Nephron progenitor cell (in vitro differentiated cells): ENCODE data around the gene UBR3.
A peak's percentile ranks its signal among the peaks of the same experiment; 100 is the strongest.
"Not testable (repeated sequence)": the region's sequence is repeated elsewhere in the genome, so short reads cannot be mapped to it uniquely, and the experiment has no call there.

ENCODE experiments used
- DNase-seq: peaks from one replicate; pipeline ENCODE4 v3.0.0; 2021
- H3K27ac Mint-ChIP-seq: 2 replicates; pipeline ENCODE4 v1.8.0; 2021; ENCODE audit warnings: mild to moderate bottlenecking, moderate library complexity, mixed read lengths
- H3K27me3 Mint-ChIP-seq: 2 replicates; pipeline ENCODE4 v1.8.0; 2021; ENCODE audit warnings: mild to moderate bottlenecking, low read depth, mixed read lengths; ENCODE audit not compliant: poor library complexity
- H3K36me3 Mint-ChIP-seq: 2 replicates; pipeline ENCODE4 v1.8.0; 2021; ENCODE audit warnings: low read depth, mixed read lengths
- H3K4me1 Mint-ChIP-seq: 2 replicates; pipeline ENCODE4 v1.8.0; 2021; ENCODE audit warnings: mixed read lengths
- H3K4me3 Mint-ChIP-seq: 2 replicates; pipeline ENCODE4 v1.8.0; 2021; ENCODE audit warnings: mild to moderate bottlenecking, moderate library complexity, mixed read lengths
- H3K9me3 Mint-ChIP-seq: 2 replicates; pipeline ENCODE4 v1.8.0; 2021; ENCODE audit warnings: mild to moderate bottlenecking, moderate library complexity, mixed read lengths
- TF ChIP-seq, protein P1 (sequence below): fragments of 200-600 bp; sonication (generic); IDR thresholded peaks from 2 replicates; pipeline ENCODE4 v1.5.0; 2021; ENCODE audit warnings: antibody characterized with exemption

Gene UBR3

DNA sequence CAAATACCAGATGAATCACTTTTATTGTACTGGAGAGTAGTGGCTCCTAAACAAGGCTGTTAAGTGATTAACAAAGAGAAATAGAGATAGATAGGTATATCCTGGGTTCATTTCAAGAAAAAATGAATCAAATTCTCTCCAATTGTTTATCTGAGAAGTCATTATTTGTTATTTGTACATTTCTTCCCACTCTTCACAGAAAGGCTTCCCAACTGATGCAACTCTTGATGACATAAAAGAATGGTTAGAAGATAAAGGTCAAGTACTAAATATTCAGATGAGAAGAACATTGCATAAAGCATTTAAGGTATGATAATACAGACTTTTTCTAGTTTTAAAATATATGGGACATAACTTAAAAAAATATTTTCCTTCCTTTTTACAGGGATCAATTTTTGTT, 20.7 kb upstream of the UBR3 start:
- TF ChIP-seq, protein P1, sequence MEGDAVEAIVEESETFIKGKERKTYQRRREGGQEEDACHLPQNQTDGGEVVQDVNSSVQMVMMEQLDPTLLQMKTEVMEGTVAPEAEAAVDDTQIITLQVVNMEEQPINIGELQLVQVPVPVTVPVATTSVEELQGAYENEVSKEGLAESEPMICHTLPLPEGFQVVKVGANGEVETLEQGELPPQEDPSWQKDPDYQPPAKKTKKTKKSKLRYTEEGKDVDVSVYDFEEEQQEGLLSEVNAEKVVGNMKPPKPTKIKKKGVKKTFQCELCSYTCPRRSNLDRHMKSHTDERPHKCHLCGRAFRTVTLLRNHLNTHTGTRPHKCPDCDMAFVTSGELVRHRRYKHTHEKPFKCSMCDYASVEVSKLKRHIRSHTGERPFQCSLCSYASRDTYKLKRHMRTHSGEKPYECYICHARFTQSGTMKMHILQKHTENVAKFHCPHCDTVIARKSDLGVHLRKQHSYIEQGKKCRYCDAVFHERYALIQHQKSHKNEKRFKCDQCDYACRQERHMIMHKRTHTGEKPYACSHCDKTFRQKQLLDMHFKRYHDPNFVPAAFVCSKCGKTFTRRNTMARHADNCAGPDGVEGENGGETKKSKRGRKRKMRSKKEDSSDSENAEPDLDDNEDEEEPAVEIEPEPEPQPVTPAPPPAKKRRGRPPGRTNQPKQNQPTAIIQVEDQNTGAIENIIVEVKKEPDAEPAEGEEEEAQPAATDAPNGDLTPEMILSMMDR: no peak
- Mint-ChIP-seq H3K4me3 (no peak overlapping the region), H3K27ac (no peak overlapping the region), H3K4me1 (peaks cover 14% of the 10 kb centered on the region), H3K36me3 (peaks cover 79% of the 10 kb centered on the region), H3K9me3 (no peaks in the 10 kb centered on the region), H3K27me3 (no peaks in the 10 kb centered on the region)
- DNase-seq: no peak

- Mint-ChIP-seq H3K9me3 (no peaks in the 10 kb centered on the region), H3K27me3 (no peaks in the 10 kb centered on the region), H3K27ac (no peak overlapping the region), H3K36me3 (peaks cover 80% of the 10 kb centered on the region), H3K4me1 (no peaks in the 10 kb centered on the region), H3K4me3 (no peak overlapping the region)
- TF ChIP-seq, protein P1: no peak
- no peak for DNase-seq
These were observed 19.0 kb upstream of the UBR3 start for GRCh38 chr2:169808221-169808620.

DNA sequence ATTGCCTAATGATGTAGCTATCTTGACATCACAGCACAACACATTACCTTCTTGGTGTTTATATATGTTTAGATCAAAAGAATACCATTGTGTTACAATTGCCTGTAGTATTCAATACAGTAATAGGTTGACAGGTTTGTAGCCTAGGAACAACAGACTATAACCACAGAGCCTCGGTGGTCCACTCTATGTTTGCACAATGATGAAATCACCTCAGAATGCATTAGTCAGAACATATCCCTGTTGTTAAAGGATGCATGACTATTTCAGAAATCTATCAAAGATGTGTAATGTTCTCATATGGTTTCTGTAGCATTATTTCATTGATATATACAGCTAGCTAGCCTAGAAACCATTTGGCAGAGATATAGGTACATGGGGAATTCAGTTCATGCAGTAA, 11.4 kb upstream of the UBR3 start:
- Mint-ChIP-seq H3K4me3 (no peak overlapping the region), H3K27me3 (no peaks in the 10 kb centered on the region), H3K27ac (no peak overlapping the region), H3K4me1 (no peaks in the 10 kb centered on the region), H3K9me3 (peaks cover 22% of the 10 kb centered on the region), H3K36me3 (peaks cover 90% of the 10 kb centered on the region)
- TF ChIP-seq, protein P1: no peak
- DNase-seq: no peak

DNA sequence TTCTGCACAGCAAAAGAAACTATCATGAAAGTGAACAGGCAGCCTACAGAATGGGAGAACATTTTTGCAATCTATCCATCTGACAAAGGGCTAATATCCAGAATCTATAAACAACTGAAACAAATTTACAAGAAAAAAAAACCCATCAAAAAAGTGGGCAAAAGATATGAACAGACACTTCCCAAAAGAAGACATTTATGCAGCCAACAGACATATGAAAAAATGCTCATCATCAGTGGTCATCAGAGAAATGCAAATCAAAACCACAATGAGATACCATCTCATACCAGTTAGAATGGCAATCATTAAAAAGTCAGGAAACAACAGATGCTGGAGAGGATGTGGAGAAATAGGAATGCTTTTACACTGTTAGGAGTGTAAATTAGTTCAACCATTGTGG, 10.3 kb upstream of the UBR3 start:
- H3K27me3 Mint-ChIP-seq, H3K27ac Mint-ChIP-seq, H3K4me3 Mint-ChIP-seq, H3K4me1 Mint-ChIP-seq, DNase-seq: not testable (repeated sequence)
- H3K9me3 Mint-ChIP-seq: peaks cover 22% of the 10 kb centered on the region
- peaks cover 90% of the 10 kb centered on the region for H3K36me3 Mint-ChIP-seq

- not testable (repeated sequence) for H3K27ac Mint-ChIP-seq, H3K4me3 Mint-ChIP-seq, H3K4me1 Mint-ChIP-seq, H3K27me3 Mint-ChIP-seq, DNase-seq
- peaks cover 22% of the 10 kb centered on the region for H3K9me3 Mint-ChIP-seq
- peaks cover 87% of the 10 kb centered on the region for H3K36me3 Mint-ChIP-seq
These were observed 9.9 kb upstream of the UBR3 start for GRCh38 chr2:169817369-169817768.

DNA sequence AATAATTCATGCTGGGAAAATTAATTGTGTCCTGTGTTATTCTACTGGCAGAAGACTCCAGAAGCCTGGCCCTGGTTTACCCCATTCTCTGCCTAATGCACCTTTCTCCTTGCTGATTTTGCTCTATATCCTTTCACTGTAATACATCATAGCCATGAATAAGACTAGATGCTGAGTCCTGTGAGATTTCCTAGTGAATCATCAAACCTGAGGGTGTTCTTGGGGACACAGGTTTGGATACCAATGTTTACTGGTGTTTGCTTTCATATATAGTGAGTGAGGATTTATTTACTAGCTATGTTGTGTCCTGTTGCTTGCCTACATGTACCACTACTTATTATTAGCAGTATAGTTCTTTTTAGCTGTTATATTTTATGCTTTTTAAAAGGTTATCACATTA, 9.0 kb upstream of the UBR3 start:
- H3K36me3 Mint-ChIP-seq: peaks cover 84% of the 10 kb centered on the region
- no peaks in the 10 kb centered on the region for H3K27me3 Mint-ChIP-seq
- H3K4me3 Mint-ChIP-seq: no peak overlapping the region
- H3K4me1 Mint-ChIP-seq: peaks cover 15% of the 10 kb centered on the region
- peaks cover 22% of the 10 kb centered on the region for H3K9me3 Mint-ChIP-seq
- DNase-seq: no peak
- no peak overlapping the region for H3K27ac Mint-ChIP-seq
- TF ChIP-seq, protein P1: no peak

- Mint-ChIP-seq H3K4me1 (peaks cover 24% of the 10 kb centered on the region), H3K4me3 (no peak overlapping the region), H3K27ac (peak overlapping the region; percentile 20), H3K27me3 (no peaks in the 10 kb centered on the region), H3K9me3 (peaks cover 22% of the 10 kb centered on the region), H3K36me3 (peaks cover 75% of the 10 kb centered on the region)
- DNase-seq: no peak
- TF ChIP-seq, protein P1: no peak
These were observed 8.1 kb upstream of the UBR3 start for GRCh38 chr2:169819106-169819505.

DNA sequence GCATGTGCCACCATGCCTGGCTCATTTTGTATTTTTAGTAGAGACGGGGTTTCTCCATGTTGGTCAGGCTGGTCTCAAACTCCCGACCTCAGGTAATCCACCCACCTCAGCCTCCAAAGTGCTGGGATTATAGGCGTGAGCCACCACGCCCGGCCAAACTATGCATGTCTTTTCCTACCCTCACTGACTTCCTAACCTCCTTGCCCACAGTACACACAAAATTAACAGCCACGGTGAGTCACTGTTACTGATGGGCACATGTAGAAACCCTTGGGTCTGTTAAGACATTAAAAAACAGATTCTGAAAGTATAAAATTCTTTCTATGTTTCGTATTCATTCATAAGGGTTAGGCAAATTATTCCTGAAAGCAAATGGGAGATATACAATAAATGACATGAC, 7.2 kb upstream of the UBR3 start:
- H3K9me3 Mint-ChIP-seq: peaks cover 22% of the 10 kb centered on the region
- not testable (repeated sequence) for DNase-seq, H3K4me3 Mint-ChIP-seq, H3K27ac Mint-ChIP-seq, H3K27me3 Mint-ChIP-seq
- peaks cover 27% of the 10 kb centered on the region for H3K4me1 Mint-ChIP-seq
- H3K36me3 Mint-ChIP-seq: peaks cover 65% of the 10 kb centered on the region
